Caco-2 (cell line): ENCODE measurements around the gene CAPN8. TPM values are rescaled to one million over a fixed set of nuclear protein-coding genes. Genes with fewer than 3 reads are reported as not detected.

ENCODE experiments used
- BruUV-seq: library from RNA; stranded (reverse); fragments of 400-500 nt; replicated peaks from 2 replicates; lab custom pipeline; 2021; lab: Mats Ljungman, UMichigan
- CTCF ChIA-PET: fragments of 300-600 bp; sonication (Branson Sonifier 250); formaldehyde crosslinking; loops from one replicate; lab custom pipeline; 2022; ENCODE audit warnings: antibody characterized with exemption; lab: Charles Lee
- POLR2A ChIA-PET: fragments of 300-600 bp; sonication (Branson Sonifier 250); formaldehyde crosslinking; loops from one replicate; lab custom pipeline; 2022; ENCODE audit warnings: antibody characterized with exemption; lab: Charles Lee
- DNase-seq, 2 experiments: peaks; one replicate each; pipeline versions ENCODE4 v3.0.0 to v3.0.0-alpha.2; 2020 to 2022
- H3K27me3 ChIP-seq: replicated peaks from 2 replicates; pipeline ENCODE4 v1.6.0; 2011; ENCODE audit warnings: low read length; ENCODE audit not compliant: control insufficient read depth, insufficient read depth
- H3K36me3 ChIP-seq: 2 replicates; pipeline ENCODE4 v1.5.1; 2011; ENCODE audit warnings: low read length; ENCODE audit not compliant: control insufficient read depth, insufficient read depth
- H3K4me1 ChIP-seq: fragments of 250-450 bp; sonication (Bioruptor Pico); 2 replicates; pipeline ENCODE4 v1.5.1; 2020; ENCODE audit warnings: mild to moderate bottlenecking
- H3K4me3 ChIP-seq: 2 replicates; pipeline ENCODE4 v1.5.1; 2011; ENCODE audit warnings: low read depth, mild to moderate bottlenecking, control low read depth, low read length
- H3K9me3 ChIP-seq: fragments of 250-450 bp; sonication (Bioruptor Pico); 2 replicates; pipeline ENCODE4 v1.5.1; 2020; ENCODE audit warnings: mild to moderate bottlenecking, moderate library complexity
- H3K27ac Mint-ChIP-seq: one replicate; pipeline ENCODE4 v1.8.0; 2022; ENCODE audit warnings: mixed read lengths; ENCODE audit not compliant: unreplicated experiment
- H3K27me3 Mint-ChIP-seq: one replicate; pipeline ENCODE4 v1.8.0; 2022; ENCODE audit warnings: mixed read lengths; ENCODE audit not compliant: insufficient read depth, unreplicated experiment
- H3K36me3 Mint-ChIP-seq: one replicate; pipeline ENCODE4 v1.8.0; 2022; ENCODE audit warnings: mild to moderate bottlenecking, mixed read lengths; ENCODE audit not compliant: insufficient read depth, unreplicated experiment
- H3K4me1 Mint-ChIP-seq: one replicate; pipeline ENCODE4 v1.8.0; 2022; ENCODE audit warnings: low read depth, mixed read lengths; ENCODE audit not compliant: unreplicated experiment
- H3K4me3 Mint-ChIP-seq: one replicate; pipeline ENCODE4 v1.8.0; 2022; ENCODE audit warnings: mild to moderate bottlenecking, moderate library complexity, mixed read lengths; ENCODE audit not compliant: unreplicated experiment
- H3K9me3 Mint-ChIP-seq: one replicate; pipeline ENCODE4 v1.8.0; 2022; ENCODE audit warnings: mixed read lengths; ENCODE audit not compliant: unreplicated experiment
- intact Hi-C: fragments of 100-400 bp; cut with micrococcal nuclease; formaldehyde crosslinking; loops from one replicate; pipeline ENCODE4 v1.10.0; 2022; ENCODE audit not compliant: unreplicated experiment
- total RNA-seq: library from RNA; stranded (reverse); gene quantifications from 2 replicates; pipeline ENCODE4 v1.2.3, GENCODE V29; 2022
- TF ChIP-seq, protein P1 (sequence below), 2 experiments: fragments of 200-600 bp in 1 of 2; IDR thresholded peaks; 1 replicate in 1 of 2; 2 replicates in 1 of 2; pipeline versions ENCODE4 v1.5.1 to v1.8.0; 2011 to 2022; ENCODE audit warnings: antibody characterized with exemption in 1 of 2, control low read depth in 1 of 2, inconsistent platforms in 1 of 2, low read depth in 1 of 2, low read length in 1 of 2, mild to moderate bottlenecking in 1 of 2, moderate library complexity in 1 of 2; ENCODE audit not compliant: insufficient read depth in 1 of 2, severe bottlenecking in 1 of 2, unreplicated experiment in 1 of 2

Gene CAPN8
- total RNA-seq, 1 experiment from 2014 or later = 4.1 TPM

DNA sequence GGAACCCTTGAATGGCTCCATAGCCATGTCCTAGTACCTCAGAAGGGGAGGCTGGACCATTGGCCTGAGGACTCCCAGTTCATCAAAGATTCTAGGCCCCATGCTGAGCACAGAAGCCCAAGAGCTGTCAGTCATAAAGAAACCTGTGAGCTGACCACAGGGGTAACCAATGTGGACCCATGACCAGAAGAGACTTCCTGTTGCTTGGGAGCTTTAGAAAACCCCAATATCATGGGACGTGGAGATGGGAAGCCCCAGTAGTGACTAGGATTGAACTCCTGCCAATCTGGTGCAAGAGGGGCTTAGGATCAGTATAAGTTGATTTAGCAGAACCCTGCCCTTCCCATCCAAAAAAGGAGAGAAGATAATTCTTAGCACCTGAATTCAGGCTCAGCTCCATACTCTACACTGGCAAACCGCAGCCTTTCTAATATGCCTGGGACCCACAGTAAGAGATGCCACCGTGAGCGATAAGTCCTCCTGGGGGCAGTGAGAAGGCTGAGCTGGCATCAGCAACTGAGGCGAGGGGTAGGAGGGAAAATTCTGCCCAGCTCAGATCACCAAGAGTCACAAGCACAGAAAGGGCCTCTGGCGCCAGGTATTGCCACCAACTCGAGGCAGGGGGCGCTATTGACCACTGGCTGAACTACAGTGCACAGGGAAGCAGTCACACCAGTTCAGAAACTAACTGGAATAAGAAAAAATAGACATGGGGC lies 108.9 kb downstream of the CAPN8 start:
- intact Hi-C loops = no loop called here
- no peaks in the 10 kb centered on the region for H3K36me3 ChIP-seq
- TF ChIP-seq, protein P1, sequence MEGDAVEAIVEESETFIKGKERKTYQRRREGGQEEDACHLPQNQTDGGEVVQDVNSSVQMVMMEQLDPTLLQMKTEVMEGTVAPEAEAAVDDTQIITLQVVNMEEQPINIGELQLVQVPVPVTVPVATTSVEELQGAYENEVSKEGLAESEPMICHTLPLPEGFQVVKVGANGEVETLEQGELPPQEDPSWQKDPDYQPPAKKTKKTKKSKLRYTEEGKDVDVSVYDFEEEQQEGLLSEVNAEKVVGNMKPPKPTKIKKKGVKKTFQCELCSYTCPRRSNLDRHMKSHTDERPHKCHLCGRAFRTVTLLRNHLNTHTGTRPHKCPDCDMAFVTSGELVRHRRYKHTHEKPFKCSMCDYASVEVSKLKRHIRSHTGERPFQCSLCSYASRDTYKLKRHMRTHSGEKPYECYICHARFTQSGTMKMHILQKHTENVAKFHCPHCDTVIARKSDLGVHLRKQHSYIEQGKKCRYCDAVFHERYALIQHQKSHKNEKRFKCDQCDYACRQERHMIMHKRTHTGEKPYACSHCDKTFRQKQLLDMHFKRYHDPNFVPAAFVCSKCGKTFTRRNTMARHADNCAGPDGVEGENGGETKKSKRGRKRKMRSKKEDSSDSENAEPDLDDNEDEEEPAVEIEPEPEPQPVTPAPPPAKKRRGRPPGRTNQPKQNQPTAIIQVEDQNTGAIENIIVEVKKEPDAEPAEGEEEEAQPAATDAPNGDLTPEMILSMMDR (IDR thresholded peaks at IDR 0.05; ENCODE audit: insufficient read depth in 1 of 2, low read depth in 1 of 2, low read length in 1 of 2, severe bottlenecking in 1 of 2, unreplicated experiment in 1 of 2) = peak; percentile 57 to 70
- H3K27me3 ChIP-seq = no peaks in the 10 kb centered on the region
- no peaks in the 10 kb centered on the region for H3K4me1 ChIP-seq
- no peak overlapping the region for H3K4me3 Mint-ChIP-seq
- H3K4me1 Mint-ChIP-seq = no peaks in the 10 kb centered on the region
- CTCF ChIA-PET = interaction anchor here (0.5 to 1.4 kb wide), 10 partner anchors 53 to 381 kb away, joined by 3 to 8 read pairs (median 4); no protein-coding TSS in a partner anchor
- H3K36me3 Mint-ChIP-seq = no peaks in the 10 kb centered on the region
- H3K4me3 ChIP-seq = no peak overlapping the region
- no peaks in the 10 kb centered on the region for H3K9me3 Mint-ChIP-seq
- H3K9me3 ChIP-seq = no peaks in the 10 kb centered on the region
- no peaks in the 10 kb centered on the region for H3K27me3 Mint-ChIP-seq
- peak; percentile 62 to 69 for DNase-seq
- no peak overlapping the region for H3K27ac Mint-ChIP-seq
- POLR2A ChIA-PET = no interaction called here
- BruUV-seq = no TSS peak

DNA sequence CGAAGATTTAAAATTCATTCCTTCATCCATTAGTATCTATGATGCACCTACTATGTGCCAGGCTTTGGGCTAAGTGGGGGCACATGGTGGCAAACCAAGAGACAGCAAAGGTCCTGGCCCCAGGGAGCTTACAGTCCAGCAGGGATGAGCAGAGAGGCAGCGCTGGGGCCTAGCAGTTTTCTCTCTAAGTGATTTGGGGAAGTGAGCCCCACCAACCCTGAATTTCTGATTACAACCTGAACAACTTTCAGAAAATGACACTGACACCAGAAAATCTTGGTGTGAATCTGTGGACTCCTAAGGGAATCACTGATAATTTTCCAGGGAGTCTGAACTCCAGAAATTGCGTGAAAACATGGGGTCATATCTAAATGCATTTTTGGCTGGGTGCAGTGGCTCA lies 111.5 kb downstream of the CAPN8 start:
- no peak for DNase-seq
- no peaks in the 10 kb centered on the region for H3K36me3 Mint-ChIP-seq
- no peak overlapping the region for H3K27ac Mint-ChIP-seq
- H3K4me3 ChIP-seq = no peak overlapping the region
- POLR2A ChIA-PET = no interaction called here
- TF ChIP-seq, protein P1 (IDR thresholded peaks at IDR 0.05; ENCODE audit: insufficient read depth in 1 of 2, low read depth in 1 of 2, low read length in 1 of 2, severe bottlenecking in 1 of 2, unreplicated experiment in 1 of 2) = no peak
- H3K4me1 Mint-ChIP-seq = no peaks in the 10 kb centered on the region
- intact Hi-C loops = no loop called here
- H3K4me3 Mint-ChIP-seq = no peak overlapping the region
- H3K9me3 ChIP-seq = no peaks in the 10 kb centered on the region
- no peaks in the 10 kb centered on the region for H3K36me3 ChIP-seq
- BruUV-seq = no TSS peak
- H3K27me3 Mint-ChIP-seq = no peaks in the 10 kb centered on the region
- no peaks in the 10 kb centered on the region for H3K27me3 ChIP-seq
- H3K4me1 ChIP-seq = no peaks in the 10 kb centered on the region
- no peaks in the 10 kb centered on the region for H3K9me3 Mint-ChIP-seq
- CTCF ChIA-PET = no interaction called here

DNA sequence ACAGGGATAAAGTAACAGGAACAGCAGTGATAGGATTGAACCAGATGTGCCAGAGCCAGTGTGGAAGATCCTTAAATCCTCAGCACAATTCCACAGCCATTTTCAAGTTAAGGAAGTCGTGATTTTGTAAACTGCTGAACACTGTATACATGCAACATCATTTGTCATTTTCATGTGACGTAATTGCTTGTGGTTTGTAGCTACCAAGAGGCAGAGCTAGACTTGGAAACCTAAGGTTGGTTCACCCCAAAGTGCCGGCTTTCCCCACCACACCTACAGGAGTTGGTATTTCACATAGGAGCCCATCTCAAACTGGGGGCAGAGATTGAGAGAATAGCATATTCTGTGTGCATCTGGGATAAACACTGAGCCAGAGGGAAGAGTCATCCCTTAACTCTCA lies 113.9 kb downstream of the CAPN8 start:
- ChIA-PET POLR2A (no interaction called here), CTCF (no interaction called here)
- Mint-ChIP-seq H3K4me1 (no peaks in the 10 kb centered on the region), H3K27ac (no peak overlapping the region), H3K9me3 (no peaks in the 10 kb centered on the region), H3K4me3 (no peak overlapping the region), H3K27me3 (no peaks in the 10 kb centered on the region), H3K36me3 (no peaks in the 10 kb centered on the region)
- no peaks in the 10 kb centered on the region for H3K27me3 ChIP-seq
- intact Hi-C loops = no loop called here
- TF ChIP-seq, protein P1 (IDR thresholded peaks at IDR 0.05; ENCODE audit: insufficient read depth in 1 of 2, low read depth in 1 of 2, low read length in 1 of 2, severe bottlenecking in 1 of 2, unreplicated experiment in 1 of 2) = no peak
- H3K9me3 ChIP-seq = no peaks in the 10 kb centered on the region
- no peak overlapping the region for H3K4me3 ChIP-seq
- BruUV-seq = no TSS peak
- no peak for DNase-seq
- no peaks in the 10 kb centered on the region for H3K36me3 ChIP-seq
- no peaks in the 10 kb centered on the region for H3K4me1 ChIP-seq
